ENCODE measurements around the gene BCAS3. TPM values are rescaled to one million over a fixed set of nuclear protein-coding genes. Genes with fewer than 3 reads are reported as not detected.
"Not testable (repeated sequence)": the region's sequence is repeated elsewhere in the genome, so short reads cannot be mapped to it uniquely, and the experiment has no call there.

BCAS3 gene
- total RNA-seq, 1 donor from 2014 or later: 20.8 TPM

DNA sequence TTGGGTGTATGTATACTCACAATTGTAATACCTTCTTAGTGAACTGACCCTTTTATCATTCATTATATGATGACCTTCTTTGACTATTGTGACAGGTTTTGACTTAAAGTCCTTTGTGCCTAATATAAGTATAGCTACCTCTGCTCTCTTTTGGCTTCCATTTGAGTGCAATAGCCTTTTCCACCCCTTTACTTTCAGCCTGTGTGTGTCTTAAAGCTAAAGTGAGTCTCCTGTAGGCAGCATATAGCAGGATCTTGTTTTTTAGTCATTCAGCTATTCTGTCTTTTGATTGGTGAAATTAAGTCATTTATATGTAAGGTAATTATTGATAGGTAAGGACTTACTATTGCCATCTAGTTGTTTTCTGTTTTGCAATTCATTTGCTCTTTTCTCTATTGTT, 758.6 kb downstream of the BCAS3 start:
- no peak for ATAC-seq

- no peak for ATAC-seq
Measured at GRCh38 chr17:61436995-61437704, 759.5 kb downstream of the BCAS3 start.

- no peak for ATAC-seq
Measured at GRCh38 chr17:61440697-61441096, 763.0 kb downstream of the BCAS3 start.

GRCh38 chr17:61441507-61441906, 763.9 kb downstream of the BCAS3 start:
- not testable (repeated sequence) for ATAC-seq

DNA sequence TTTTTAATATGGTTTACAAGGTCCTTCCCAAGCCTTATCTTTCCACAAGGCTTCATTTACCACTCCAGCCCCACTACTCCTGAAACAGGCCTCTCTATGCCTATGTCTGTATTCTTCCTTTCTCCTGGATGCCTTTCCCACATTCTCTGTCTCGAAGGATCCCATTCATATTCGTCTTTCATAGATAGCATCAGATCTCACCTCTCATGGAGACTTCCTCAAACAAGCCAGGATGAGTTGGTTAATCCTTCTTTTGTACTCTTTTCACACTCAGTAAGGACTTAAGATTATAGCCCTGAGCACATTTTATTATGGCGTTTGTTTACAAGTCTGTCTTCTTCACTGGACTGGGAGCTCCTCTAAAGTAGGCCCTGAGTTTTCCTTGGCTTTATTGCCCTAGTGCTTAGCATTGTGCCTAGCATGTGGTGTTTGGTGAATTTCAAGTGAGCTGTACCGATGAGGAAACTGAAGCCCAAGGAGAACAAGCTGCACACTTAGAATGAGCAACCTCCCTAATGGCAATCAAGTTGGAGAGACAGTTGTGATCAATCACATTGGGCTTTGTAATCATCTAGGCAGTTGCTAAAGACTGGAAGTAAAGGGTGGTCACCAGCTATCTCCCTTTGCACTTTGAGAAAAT, 764.6 kb downstream of the BCAS3 start:
- ATAC-seq: no peak

Other genes starting within 250 kb of the BCAS3 start
- 23.2 TPM for gene APPBP2, start 151.6 kb upstream of the BCAS3 start, total RNA-seq
- 9.5 TPM for gene PPM1D, start 77.7 kb upstream of the BCAS3 start, total RNA-seq

Data from esophagus mucosa (tissue), 1 donor.